Hepatocyte (in vitro differentiated cells): Measurements from ENCODE around the gene STX4.

Experiments used
- CTCF ChIP-seq: fragments of 200-600 bp; sonication (generic); IDR thresholded peaks from 2 replicates; pipeline ENCODE4 v1.5.1; 2016; ENCODE audit warnings: antibody characterized with exemption, mild to moderate bottlenecking; ENCODE audit not compliant: poor library complexity
- EZH2 ChIP-seq: fragments of 200-600 bp; sonication (generic); IDR thresholded peaks from 2 replicates; pipeline ENCODE4 v1.6.1; 2016; ENCODE audit warnings: antibody characterized with exemption, mild to moderate bottlenecking, borderline replicate concordance
- EZH2phosphoT487 ChIP-seq: fragments of 200-600 bp; sonication (generic); IDR thresholded peaks from one replicate; pipeline ENCODE4 v1.6.1; 2018; ENCODE audit warnings: antibody characterized with exemption, mild to moderate bottlenecking, low read depth, moderate library complexity; ENCODE audit not compliant: unreplicated experiment, severe bottlenecking

GRCh38 chr16:30989469-30990047, 43.8 kb upstream of the STX4 start:
- no peak for TF ChIP-seq CTCF
- TF ChIP-seq EZH2: no peak
- no peak for TF ChIP-seq EZH2phosphoT487
